Ascending aorta (tissue), 2 donors: ENCODE results near the gene C1S. TPM values are rescaled to one million over a fixed set of nuclear protein-coding genes. Genes with fewer than 3 reads are reported as not detected.

ENCODE experiments used
- DNase-seq, 2 donors: peaks; one replicate each; pipeline ENCODE4 v3.0.0-alpha.2; 2019; ENCODE audit warnings: low spot score in 2 of 2
- H3K27ac ChIP-seq, 2 donors: fragments of 200-600 bp; sonication (generic); one replicate each; pipeline ENCODE4 v1.5.1; 2016 to 2017; ENCODE audit warnings: mild to moderate bottlenecking in 1 of 2
- H3K27me3 ChIP-seq: fragments of 200-600 bp; sonication (generic); one replicate; pipeline ENCODE4 v1.5.1; 2017
- H3K36me3 ChIP-seq, 2 donors: fragments of 200-600 bp; sonication (generic); one replicate each; pipeline ENCODE4 v1.5.1; 2016
- H3K4me1 ChIP-seq, 2 donors: fragments of 200-600 bp; sonication (generic); one replicate each; pipeline ENCODE4 v1.5.1; 2016 to 2017; ENCODE audit warnings: mild to moderate bottlenecking in 1 of 2
- H3K4me3 ChIP-seq, 2 donors: fragments of 200-600 bp; sonication (generic); one replicate each; pipeline ENCODE4 v1.5.1; 2016 to 2017; ENCODE audit warnings: mild to moderate bottlenecking in 1 of 2
- H3K9me3 ChIP-seq, 2 donors: fragments of 200-600 bp; sonication (generic); one replicate each; pipeline ENCODE4 v1.5.1; 2016
- intact Hi-C: fragments of 100-400 bp; cut with DNase I; formaldehyde crosslinking; loops from one replicate; pipeline ENCODE4 v1.15.1; 2023
- total RNA-seq: library from RNA; depleted of rRNA; stranded (reverse); fragments of >200 nt; gene quantifications from one replicate; pipeline ENCODE4 v1.1.0, GENCODE V29; 2016
- TF ChIP-seq, protein P1 (sequence below), 3 experiments: fragments of 200-600 bp in 2 of 3; fragments of 450-650 bp in 1 of 3; sonication (generic) in 2 of 3; IDR thresholded peaks; one replicate each; pipeline ENCODE4 v1.5.1; 2016 to 2019; ENCODE audit warnings: antibody characterized with exemption in 3 of 3, mild to moderate bottlenecking in 1 of 3, moderate library complexity in 1 of 3

Gene C1S
- total RNA-seq, 1 donor from 2014 or later: 273 TPM

DNA sequence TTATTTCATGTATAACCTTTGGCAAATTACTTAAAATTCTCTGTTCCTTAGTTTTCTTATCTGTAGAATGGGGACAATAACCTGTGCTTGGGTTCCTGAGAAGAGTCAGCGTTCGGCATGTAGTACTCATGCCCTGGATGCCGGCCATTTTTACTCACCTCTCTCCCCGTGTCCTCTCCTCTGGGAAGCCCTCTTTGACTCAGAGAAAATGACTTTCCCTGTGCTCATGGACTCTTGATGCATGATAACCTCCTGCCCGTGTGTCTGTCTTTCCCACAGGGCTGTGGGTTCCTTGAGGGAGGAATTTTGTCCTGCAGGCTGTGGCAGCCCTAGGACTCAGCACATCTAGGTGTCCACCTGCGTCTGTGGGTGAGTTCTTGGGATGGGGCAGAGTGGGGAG is 54.3 kb downstream of the C1S start:
- Histone ChIP-seq H3K4me1 (no peaks in the 10 kb centered on the region), H3K4me3 (no peak overlapping the region), H3K9me3 (no peaks in the 10 kb centered on the region), H3K36me3 (peaks cover 0 to 14% of the 10 kb centered on the region in 2 donors), H3K27me3 (no peaks in the 10 kb centered on the region), H3K27ac (no peak overlapping the region)
- no peak for DNase-seq
- TF ChIP-seq, protein P1, sequence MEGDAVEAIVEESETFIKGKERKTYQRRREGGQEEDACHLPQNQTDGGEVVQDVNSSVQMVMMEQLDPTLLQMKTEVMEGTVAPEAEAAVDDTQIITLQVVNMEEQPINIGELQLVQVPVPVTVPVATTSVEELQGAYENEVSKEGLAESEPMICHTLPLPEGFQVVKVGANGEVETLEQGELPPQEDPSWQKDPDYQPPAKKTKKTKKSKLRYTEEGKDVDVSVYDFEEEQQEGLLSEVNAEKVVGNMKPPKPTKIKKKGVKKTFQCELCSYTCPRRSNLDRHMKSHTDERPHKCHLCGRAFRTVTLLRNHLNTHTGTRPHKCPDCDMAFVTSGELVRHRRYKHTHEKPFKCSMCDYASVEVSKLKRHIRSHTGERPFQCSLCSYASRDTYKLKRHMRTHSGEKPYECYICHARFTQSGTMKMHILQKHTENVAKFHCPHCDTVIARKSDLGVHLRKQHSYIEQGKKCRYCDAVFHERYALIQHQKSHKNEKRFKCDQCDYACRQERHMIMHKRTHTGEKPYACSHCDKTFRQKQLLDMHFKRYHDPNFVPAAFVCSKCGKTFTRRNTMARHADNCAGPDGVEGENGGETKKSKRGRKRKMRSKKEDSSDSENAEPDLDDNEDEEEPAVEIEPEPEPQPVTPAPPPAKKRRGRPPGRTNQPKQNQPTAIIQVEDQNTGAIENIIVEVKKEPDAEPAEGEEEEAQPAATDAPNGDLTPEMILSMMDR (IDR thresholded peaks at IDR 0.05): no peak
- intact Hi-C loops: no loop called here

DNA sequence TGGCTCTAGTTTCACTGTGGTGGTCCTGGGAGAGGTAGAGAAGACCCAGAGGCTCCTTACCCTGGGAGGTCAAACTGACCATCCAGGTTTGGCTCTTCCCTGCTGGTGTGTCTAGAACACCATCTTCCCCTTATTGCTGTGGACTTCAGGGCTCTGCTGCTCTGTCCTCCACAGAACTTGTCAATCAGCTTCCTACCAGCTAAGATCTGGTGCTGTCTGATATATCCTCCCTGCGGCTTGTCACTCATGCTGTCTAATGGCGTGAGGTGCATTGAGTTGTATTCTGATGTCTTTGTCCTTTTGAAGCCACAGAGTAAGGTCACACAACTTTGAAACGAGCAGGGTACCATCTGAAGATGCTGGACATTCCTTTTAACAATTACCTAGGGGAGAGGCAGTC is 55.7 kb downstream of the C1S start:
- H3K27me3 ChIP-seq: no peaks in the 10 kb centered on the region
- peaks cover 0 to 14% of the 10 kb centered on the region in 2 donors for H3K36me3 ChIP-seq
- H3K4me3 ChIP-seq: no peak overlapping the region
- H3K27ac ChIP-seq: no peak overlapping the region
- intact Hi-C loops: no loop called here
- H3K4me1 ChIP-seq: no peaks in the 10 kb centered on the region
- H3K9me3 ChIP-seq: no peaks in the 10 kb centered on the region
- TF ChIP-seq, protein P1 (IDR thresholded peaks at IDR 0.05): no peak
- peak in 1 of 2 donors; percentile 5 for DNase-seq

DNA sequence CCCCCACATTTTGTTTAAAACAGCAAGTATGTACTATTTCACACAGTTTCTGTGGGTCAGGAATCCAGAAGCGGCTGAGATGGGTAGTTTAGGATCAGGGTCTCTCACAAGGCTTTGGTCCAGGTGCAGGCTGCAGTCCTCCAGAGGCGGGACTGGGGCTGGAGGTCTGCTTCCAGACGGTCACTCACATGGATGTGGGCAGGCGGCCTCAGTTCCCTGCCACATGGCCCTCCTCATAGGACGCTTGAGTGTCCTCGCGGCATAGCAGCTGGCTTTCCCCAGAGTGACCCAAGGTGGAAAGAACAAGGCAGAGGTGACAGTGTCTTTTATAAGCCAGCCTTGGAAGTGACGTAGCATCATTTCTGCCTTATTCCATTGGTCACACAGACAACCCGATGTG is 56.4 kb downstream of the C1S start:
- Histone ChIP-seq H3K4me3 (no peak overlapping the region), H3K27ac (no peak overlapping the region), H3K4me1 (no peaks in the 10 kb centered on the region), H3K36me3 (peaks cover 0 to 14% of the 10 kb centered on the region in 2 donors), H3K27me3 (no peaks in the 10 kb centered on the region), H3K9me3 (no peaks in the 10 kb centered on the region)
- DNase-seq: peak in 1 of 2 donors; percentile 46
- intact Hi-C loops: no loop called here
- TF ChIP-seq, protein P1 (IDR thresholded peaks at IDR 0.05): no peak

DNA sequence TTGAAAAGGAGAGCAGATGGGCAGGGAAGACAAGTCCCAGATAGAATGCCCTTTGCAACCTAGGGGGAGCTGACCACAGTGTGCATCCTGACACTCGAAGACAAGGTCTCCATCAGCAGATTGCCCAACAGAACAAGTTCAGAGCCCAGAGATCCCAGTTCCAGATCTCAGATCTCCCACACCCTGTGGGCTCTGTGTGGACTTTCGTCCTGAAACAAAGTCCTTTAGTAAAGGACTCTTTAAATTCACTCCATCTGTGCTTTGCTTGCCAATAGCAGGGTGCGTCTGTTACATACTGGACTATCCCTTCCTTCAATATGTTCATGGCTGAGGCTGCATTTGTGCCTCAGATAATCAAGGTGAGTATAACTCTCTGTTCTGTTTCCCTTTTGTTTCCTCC is 57.2 kb downstream of the C1S start:
- intact Hi-C loops: no loop called here
- H3K27me3 ChIP-seq: no peaks in the 10 kb centered on the region
- no peak overlapping the region for H3K27ac ChIP-seq
- no peaks in the 10 kb centered on the region for H3K9me3 ChIP-seq
- peaks cover 0 to 14% of the 10 kb centered on the region in 2 donors for H3K36me3 ChIP-seq
- TF ChIP-seq, protein P1 (IDR thresholded peaks at IDR 0.05): no peak
- H3K4me1 ChIP-seq: no peaks in the 10 kb centered on the region
- H3K4me3 ChIP-seq: no peak overlapping the region
- peak in 1 of 2 donors; percentile 38 for DNase-seq

DNA sequence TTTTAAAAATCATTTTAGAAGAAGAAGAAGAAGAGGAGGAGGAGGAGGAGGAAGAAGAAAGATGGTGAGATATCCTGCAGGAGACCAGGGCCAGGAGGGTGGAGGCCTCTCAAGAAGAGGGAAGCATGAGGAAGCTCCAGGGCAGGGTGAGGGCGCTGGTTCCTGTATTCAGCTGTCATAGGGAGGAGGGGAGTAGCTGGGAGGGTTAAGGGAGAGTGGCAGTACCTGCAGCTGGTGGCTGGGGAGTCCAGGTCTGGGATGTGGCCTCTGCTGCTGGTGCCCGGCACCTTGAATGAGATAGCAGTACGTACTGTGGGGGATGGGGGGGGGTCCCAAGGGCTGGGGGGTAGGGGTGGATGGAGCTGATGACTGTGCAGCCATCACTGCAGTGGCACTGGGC is 58.4 kb downstream of the C1S start:
- H3K4me3 ChIP-seq: no peak overlapping the region
- intact Hi-C loops: no loop called here
- no peaks in the 10 kb centered on the region for H3K4me1 ChIP-seq
- peaks cover 0 to 14% of the 10 kb centered on the region in 2 donors for H3K36me3 ChIP-seq
- no peaks in the 10 kb centered on the region for H3K27me3 ChIP-seq
- no peak overlapping the region for H3K27ac ChIP-seq
- TF ChIP-seq, protein P1 (IDR thresholded peaks at IDR 0.05): no peak
- DNase-seq: peak in 1 of 2 donors; percentile 50
- H3K9me3 ChIP-seq: no peaks in the 10 kb centered on the region

DNA sequence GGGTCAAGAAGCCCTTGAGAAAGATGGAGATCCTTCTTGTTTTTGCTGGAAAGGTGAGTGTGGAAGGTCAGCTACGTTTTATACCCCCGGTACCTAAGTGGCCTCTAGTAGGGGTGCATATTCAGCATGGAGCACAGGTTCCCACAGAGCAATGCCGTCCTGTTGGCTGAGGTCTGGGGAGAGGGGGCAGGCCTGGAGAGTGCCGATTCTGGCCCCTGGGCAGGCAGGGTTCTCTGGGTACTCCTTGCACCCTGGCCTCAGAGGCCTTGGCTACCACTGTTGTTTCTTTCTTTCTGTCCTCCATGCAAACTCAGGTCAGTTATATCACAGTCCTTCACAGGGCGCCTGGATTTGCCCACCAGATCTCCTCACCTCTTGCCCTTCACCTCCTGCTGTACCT is 59.6 kb downstream of the C1S start:
- H3K27ac ChIP-seq: no peak overlapping the region
- H3K27me3 ChIP-seq: no peaks in the 10 kb centered on the region
- intact Hi-C loops: no loop called here
- no peaks in the 10 kb centered on the region for H3K4me1 ChIP-seq
- peaks cover 0 to 11% of the 10 kb centered on the region in 2 donors for H3K36me3 ChIP-seq
- TF ChIP-seq, protein P1 (IDR thresholded peaks at IDR 0.05): no peak
- no peak overlapping the region for H3K4me3 ChIP-seq
- no peaks in the 10 kb centered on the region for H3K9me3 ChIP-seq
- no peak for DNase-seq
